K562 (cell line): ENCODE measurements around the gene ATP9B. TPM values are rescaled to one million over a fixed set of nuclear protein-coding genes. Genes with fewer than 3 reads are reported as not detected.

Source experiments
- ARID1B ChIP-seq: fragments of 450-650 bp; IDR thresholded peaks from 2 replicates; pipeline ENCODE4 v1.6.1; 2016; ENCODE audit warnings: antibody characterized with exemption, mild to moderate bottlenecking, inconsistent platforms
- C11orf30 ChIP-seq: fragments of 450-650 bp; IDR thresholded peaks from 2 replicates; pipeline ENCODE4 v1.6.1; 2016; ENCODE audit warnings: low read depth, mild to moderate bottlenecking
- CCNT2 ChIP-seq: IDR thresholded peaks from 2 replicates; pipeline ENCODE4 v1.6.1; 2011; ENCODE audit warnings: borderline replicate concordance, low read depth, mild to moderate bottlenecking, moderate library complexity, mixed read lengths, low read length; ENCODE audit not compliant: insufficient read length; ENCODE audit errors: extremely low read depth
- CEBPG ChIP-seq, 3 experiments: fragments of 200-800 bp in 1 of 3; sonication (Bioruptor generic) in 1 of 3; sonication (generic) in 1 of 3; formaldehyde crosslinking in 1 of 3; IDR thresholded peaks in 2 of 3; conservative IDR thresholded peaks in 1 of 3; 2 replicates each; pipeline versions ENCODE4 v1.6.1 to v1.8.0; 2016 to 2022; ENCODE audit warnings: missing compliant biosample characterization in 2 of 3, missing genetic modification characterization in 2 of 3, mild to moderate bottlenecking in 1 of 3, missing genetic modification reagents in 1 of 3
- CTBP1 ChIP-seq: fragments of 450-650 bp; IDR thresholded peaks from 2 replicates; pipeline ENCODE4 v1.6.1; 2016; ENCODE audit warnings: borderline replicate concordance
- E2F6 ChIP-seq, 2 experiments: IDR thresholded peaks; 2 replicates each; pipeline ENCODE4 v1.6.1; 2011; ENCODE audit warnings: borderline replicate concordance in 1 of 2, control low read depth in 1 of 2, low read depth in 1 of 2, low read length in 1 of 2, mild to moderate bottlenecking in 1 of 2, mixed read lengths in 1 of 2, moderate library complexity in 1 of 2; ENCODE audit not compliant: insufficient read depth in 1 of 2, insufficient read length in 1 of 2, poor library complexity in 1 of 2, severe bottlenecking in 1 of 2; ENCODE audit errors: extremely low read depth in 1 of 2
- ETS1 ChIP-seq: conservative IDR thresholded peaks from 2 replicates; pipeline ENCODE4 v1.6.1; 2011; ENCODE audit warnings: low read depth, mild to moderate bottlenecking, low read length; ENCODE audit not compliant: control insufficient read depth
- IRF1 ChIP-seq: sonication (generic); formaldehyde crosslinking; IDR thresholded peaks from 2 replicates; pipeline ENCODE4 v1.8.0; 2022; ENCODE audit warnings: missing genetic modification reagents, mild to moderate bottlenecking, borderline replicate concordance
- MCM2 ChIP-seq: fragments of 450-650 bp; IDR thresholded peaks from 2 replicates; pipeline ENCODE4 v1.6.1; 2017; ENCODE audit warnings: low read depth, mild to moderate bottlenecking
- NCOR1 ChIP-seq: fragments of 450-650 bp; IDR thresholded peaks from 2 replicates; pipeline ENCODE4 v1.6.1; 2016; ENCODE audit warnings: mild to moderate bottlenecking, moderate library complexity
- NONO ChIP-seq, 2 experiments: fragments of 200-400 bp in 1 of 2; fragments of 450-650 bp in 1 of 2; formaldehyde crosslinking in 1 of 2; IDR thresholded peaks; 2 replicates each; pipeline ENCODE4 v1.6.1; 2017; ENCODE audit warnings: low read depth in 2 of 2, mild to moderate bottlenecking in 2 of 2, moderate library complexity in 2 of 2, low read length in 1 of 2
- PCBP1 ChIP-seq: fragments of 200-400 bp; formaldehyde crosslinking; IDR thresholded peaks from 2 replicates; pipeline ENCODE4 v1.6.1; 2018; ENCODE audit warnings: mild to moderate bottlenecking, low read depth, low read length; ENCODE audit not compliant: poor library complexity, severe bottlenecking
- PHF8 ChIP-seq: fragments of 200-600 bp; sonication (generic); IDR thresholded peaks from 2 replicates; pipeline ENCODE4 v1.6.1; 2012; ENCODE audit warnings: mixed run types, mild to moderate bottlenecking, inconsistent platforms, low read length, moderate library complexity, borderline replicate concordance
- RBM34 ChIP-seq: fragments of 200-400 bp; formaldehyde crosslinking; IDR thresholded peaks from 2 replicates; pipeline ENCODE4 v1.6.1; 2018; ENCODE audit warnings: low read length, borderline replicate concordance; ENCODE audit not compliant: insufficient read depth
- TEAD1 ChIP-seq, 2 experiments: fragments of 450-650 bp in 1 of 2; sonication (generic) in 1 of 2; formaldehyde crosslinking; IDR thresholded peaks; 2 replicates each; pipeline versions ENCODE4 v1.4.0 to v1.8.0; 2020 to 2022; ENCODE audit warnings: mild to moderate bottlenecking in 2 of 2, missing genetic modification reagents in 1 of 2
- ZNF263 ChIP-seq: sonication (generic); formaldehyde crosslinking; IDR thresholded peaks from 2 replicates; pipeline ENCODE4 v1.8.0; 2022; ENCODE audit warnings: mild to moderate bottlenecking, missing genetic modification reagents, borderline replicate concordance
- ZNF76 ChIP-seq: fragments of 250-450 bp; sonication (Bioruptor Pico); IDR thresholded peaks from 2 replicates; pipeline ENCODE4 v1.4.0; 2020; ENCODE audit warnings: mild to moderate bottlenecking, moderate library complexity, borderline replicate concordance
- polyA plus RNA-seq, 8 experiments: library from polyadenylated mRNA; depleted of rRNA in 4 of 8; stranded (reverse) in 5 of 8; unstranded in 3 of 8; fragments of >200 nt; fragmentation: Nextera tagmentation in 2 of 8; fragmentation: Illumina TruSeq in 1 of 8; extraction: Ambion mirVana in 2 of 8; extraction: Trizol in 1 of 8; gene quantifications; 2 replicates each; pipeline versions ENCODE4 v1.2.1 to v1.2.3, GENCODE V29; 2011 to 2014; ENCODE audit warnings: inconsistent platforms in 1 of 8, missing spikeins in 1 of 8
- total RNA-seq, 7 experiments: library from RNA; depleted of rRNA in 6 of 7; stranded (reverse); fragments of >200 nt in 6 of 7; fragmentation: Illumina TruSeq in 2 of 7; extraction: Trizol in 2 of 7; gene quantifications; 2 replicates each; pipeline versions ENCODE4 v1.2.1 to v1.2.3, GENCODE V29; 2011 to 2021; ENCODE audit warnings: low replicate concordance in 1 of 7
- TF ChIP-seq, protein P1 (sequence below), 2 experiments: IDR thresholded peaks in 1 of 2; conservative IDR thresholded peaks in 1 of 2; 2 replicates each; pipeline ENCODE4 v1.6.1; 2016; ENCODE audit warnings: low read depth in 2 of 2, mild to moderate bottlenecking in 1 of 2, missing compliant biosample characterization in 1 of 2, missing genetic modification characterization in 1 of 2, moderate library complexity in 1 of 2
- TF ChIP-seq, protein P2 (sequence below): fragments of 450-650 bp; formaldehyde crosslinking; conservative IDR thresholded peaks from 2 replicates; pipeline ENCODE4 v1.4.0; 2022; ENCODE audit warnings: mild to moderate bottlenecking, missing genetic modification characterization

ATP9B gene
- total and polyA plus RNA-seq, 9 of the 15 experiments (the other 6 are each of a cell fraction or from before 2014, with no cell fraction given), result 0.66 to 13.2 (median 7.9) TPM

GRCh38 chr18:79258447-79258846 lies 189.3 kb downstream of the ATP9B start (continued):
- TF ChIP-seq ZNF76 (CRISPR knock-in tag) (no peak), PCBP1 (no peak), E2F6 (IDR thresholded peaks at IDR 0.05; ENCODE audit: borderline replicate concordance in 1 of 2, extremely low read depth in 1 of 2, insufficient read depth in 1 of 2, insufficient read length in 1 of 2, low read depth in 1 of 2, low read length in 1 of 2, poor library complexity in 1 of 2, severe bottlenecking in 1 of 2) (no peak), CCNT2 (no peak), IRF1 (no peak), ETS1 (no peak), NONO (IDR thresholded peaks at IDR 0.05; ENCODE audit: low read depth in 2 of 2, low read length in 1 of 2) (no peak), ZNF263 (CRISPR knock-in tag) (no peak), RBM34 (no peak), CEBPG (CRISPR knock-in tag; IDR thresholded peaks at IDR 0.05) (no peak), CEBPG (tag; conservative IDR thresholded peaks at IDR 0.05 in 1 of 2, IDR thresholded peaks at IDR 0.05 in 1 of 2) (no peak), PHF8 (no peak), NCOR1 (peak; percentile 73), ARID1B (peak; percentile 77), MCM2 (no peak), TEAD1 (CRISPR knock-in tag; IDR thresholded peaks at IDR 0.05) (no peak), C11orf30 (peak; percentile 64; the same call in 1 of the 2 replicates), CTBP1 (no peak)
- TF ChIP-seq, protein P1, sequence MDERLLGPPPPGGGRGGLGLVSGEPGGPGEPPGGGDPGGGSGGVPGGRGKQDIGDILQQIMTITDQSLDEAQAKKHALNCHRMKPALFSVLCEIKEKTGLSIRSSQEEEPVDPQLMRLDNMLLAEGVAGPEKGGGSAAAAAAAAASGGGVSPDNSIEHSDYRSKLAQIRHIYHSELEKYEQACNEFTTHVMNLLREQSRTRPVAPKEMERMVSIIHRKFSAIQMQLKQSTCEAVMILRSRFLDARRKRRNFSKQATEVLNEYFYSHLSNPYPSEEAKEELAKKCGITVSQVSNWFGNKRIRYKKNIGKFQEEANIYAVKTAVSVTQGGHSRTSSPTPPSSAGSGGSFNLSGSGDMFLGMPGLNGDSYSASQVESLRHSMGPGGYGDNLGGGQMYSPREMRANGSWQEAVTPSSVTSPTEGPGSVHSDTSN (CRISPR knock-in tag; IDR thresholded peaks at IDR 0.05; ENCODE audit: low read depth), result no peak
- TF ChIP-seq, protein P1 (tag; conservative IDR thresholded peaks at IDR 0.05; ENCODE audit: low read depth), result no peak
- TF ChIP-seq, protein P2, sequence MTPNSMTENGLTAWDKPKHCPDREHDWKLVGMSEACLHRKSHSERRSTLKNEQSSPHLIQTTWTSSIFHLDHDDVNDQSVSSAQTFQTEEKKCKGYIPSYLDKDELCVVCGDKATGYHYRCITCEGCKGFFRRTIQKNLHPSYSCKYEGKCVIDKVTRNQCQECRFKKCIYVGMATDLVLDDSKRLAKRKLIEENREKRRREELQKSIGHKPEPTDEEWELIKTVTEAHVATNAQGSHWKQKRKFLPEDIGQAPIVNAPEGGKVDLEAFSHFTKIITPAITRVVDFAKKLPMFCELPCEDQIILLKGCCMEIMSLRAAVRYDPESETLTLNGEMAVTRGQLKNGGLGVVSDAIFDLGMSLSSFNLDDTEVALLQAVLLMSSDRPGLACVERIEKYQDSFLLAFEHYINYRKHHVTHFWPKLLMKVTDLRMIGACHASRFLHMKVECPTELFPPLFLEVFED (CRISPR knock-in tag), result no peak
